Stimulated activated CD4-positive, alpha-beta T cell treated with anti-CD3 and anti-CD28 coated beads, Interleukin-12 subunit alpha, Interleukin-12 subunit beta, amount 100 ng/mL, for 4 hours (primary cell): Measurements from ENCODE around the gene GNA15.
A peak's percentile ranks its signal among the peaks of the same experiment; 100 is the strongest.
"Not testable (repeated sequence)": the region's sequence is repeated elsewhere in the genome, so short reads cannot be mapped to it uniquely, and the experiment has no call there.

Experiments used
- DNase-seq: peaks from one replicate; pipeline ENCODE4 v3.0.0-alpha.2; 2020

The GNA15 gene

GRCh38 chr19:3150739-3151329 lies 15.0 kb downstream of the GNA15 start:
- no peak for DNase-seq

- DNase-seq = no peak
Observed at GRCh38 chr19:3151563-3152418, 16.0 kb downstream of the GNA15 start.

- DNase-seq = no peak
Observed at GRCh38 chr19:3152419-3152780, 16.6 kb downstream of the GNA15 start.

- no peak for DNase-seq
Observed at GRCh38 chr19:3153286-3154230, 17.7 kb downstream of the GNA15 start.

- DNase-seq = not testable (repeated sequence)
Observed at GRCh38 chr19:3154447-3154846, 18.6 kb downstream of the GNA15 start.

- peak; percentile 67 for DNase-seq
Observed at GRCh38 chr19:3154957-3155736, 19.3 kb downstream of the GNA15 start.

GRCh38 chr19:3157096-3157845 lies 21.4 kb downstream of the GNA15 start:
- DNase-seq = no peak

GRCh38 chr19:3159565-3159964 lies 23.7 kb downstream of the GNA15 start:
- no peak for DNase-seq

- DNase-seq = no peak
Observed at GRCh38 chr19:3160219-3160618, 24.4 kb downstream of the GNA15 start.

GRCh38 chr19:3161453-3161852 lies 25.6 kb downstream of the GNA15 start:
- DNase-seq = no peak

- DNase-seq = no peak
Observed at GRCh38 chr19:3162418-3163229, 26.8 kb downstream of the GNA15 start.

GRCh38 chr19:3163230-3163886 lies 27.5 kb downstream of the GNA15 start:
- DNase-seq = peak; percentile 65

- no peak for DNase-seq
Observed at GRCh38 chr19:3163943-3164342, 28.1 kb downstream of the GNA15 start.

GRCh38 chr19:3167533-3168272 lies 31.9 kb downstream of the GNA15 start:
- no peak for DNase-seq

GRCh38 chr19:3171894-3172672 lies 36.2 kb downstream of the GNA15 start:
- no peak for DNase-seq

- DNase-seq = not testable (repeated sequence)
Observed at GRCh38 chr19:3172673-3173000, 36.8 kb downstream of the GNA15 start.

- DNase-seq = no peak
Observed at GRCh38 chr19:3175781-3176714, 40.2 kb downstream of the GNA15 start.
